Neuronal stem cell (in vitro differentiated cells): Measurements from ENCODE around the gene GPRC5C.

Source experiments
- DNase-seq: peaks from one replicate; pipeline ENCODE4 v3.0.0-alpha.2; 2013; ENCODE audit warnings: low spot score
- H2AFZ ChIP-seq: one replicate; pipeline ENCODE4 v1.6.1; 2013; ENCODE audit warnings: mild to moderate bottlenecking, low read length, inconsistent platforms
- H2AK5ac ChIP-seq: 2 replicates; pipeline ENCODE4 v1.6.1; 2013; ENCODE audit warnings: low read depth, mild to moderate bottlenecking, inconsistent platforms, low read length, moderate library complexity, mixed read lengths
- H2BK120ac ChIP-seq: 2 replicates; pipeline ENCODE4 v1.6.1; 2013; ENCODE audit warnings: low read depth, mild to moderate bottlenecking, inconsistent platforms, low read length, moderate library complexity, mixed read lengths
- H2BK12ac ChIP-seq: one replicate; pipeline ENCODE4 v1.6.1; 2013; ENCODE audit warnings: low read length, inconsistent platforms
- H2BK15ac ChIP-seq: 2 replicates; pipeline ENCODE4 v1.6.1; 2013; ENCODE audit warnings: mild to moderate bottlenecking, low read length, inconsistent platforms, mixed read lengths
- H2BK5ac ChIP-seq: one replicate; pipeline ENCODE4 v1.6.1; 2013; ENCODE audit warnings: inconsistent platforms, mild to moderate bottlenecking, low read length, moderate library complexity
- H3K14ac ChIP-seq: one replicate; pipeline ENCODE4 v1.6.1; 2013; ENCODE audit warnings: low read length, inconsistent platforms
- H3K18ac ChIP-seq: 2 replicates; pipeline ENCODE4 v1.6.1; 2013; ENCODE audit warnings: low read length, inconsistent platforms
- H3K23ac ChIP-seq: 2 replicates; pipeline ENCODE4 v1.6.1; 2013; ENCODE audit warnings: low read depth, mild to moderate bottlenecking, mixed read lengths, low read length, inconsistent platforms; ENCODE audit not compliant: poor library complexity
- H3K27ac ChIP-seq: replicated peaks from 3 replicates; pipeline ENCODE4 v1.5.1; 2013; ENCODE audit warnings: low read length, inconsistent platforms
- H3K27me3 ChIP-seq, 3 experiments: 2 replicates each; pipeline ENCODE4 v1.6.1; 2013; ENCODE audit warnings: low read length in 3 of 3, mild to moderate bottlenecking in 2 of 3, inconsistent platforms in 1 of 3, low read depth in 1 of 3, mixed read lengths in 1 of 3, moderate library complexity in 1 of 3; ENCODE audit not compliant: control insufficient read depth in 3 of 3, insufficient read depth in 3 of 3
- H3K36me3 ChIP-seq, 2 donors: replicated peaks in 1 of 2; 2 replicates each; pipeline ENCODE4 v1.6.1; 2013; ENCODE audit warnings: low read length in 2 of 2; ENCODE audit not compliant: control insufficient read depth in 2 of 2, insufficient read depth in 2 of 2
- H3K4ac ChIP-seq: 2 replicates; pipeline ENCODE4 v1.6.1; 2013; ENCODE audit warnings: inconsistent platforms, mild to moderate bottlenecking, low read length, moderate library complexity
- H3K4me1 ChIP-seq, 2 donors: 1 replicate in 1 of 2; 2 replicates in 1 of 2; pipeline ENCODE4 v1.6.1; 2013; ENCODE audit warnings: low read length in 2 of 2, low read depth in 1 of 2; ENCODE audit not compliant: control insufficient read depth in 2 of 2, insufficient read depth in 1 of 2
- H3K4me2 ChIP-seq: one replicate; pipeline ENCODE4 v1.6.1; 2013; ENCODE audit warnings: mild to moderate bottlenecking, low read length, inconsistent platforms; ENCODE audit not compliant: insufficient read depth, poor library complexity, severe bottlenecking
- H3K4me3 ChIP-seq, 2 donors: 2 replicates each; pipeline ENCODE4 v1.5.1; 2013; ENCODE audit warnings: low read length in 2 of 2, mild to moderate bottlenecking in 2 of 2, inconsistent platforms in 1 of 2, moderate library complexity in 1 of 2
- H3K79me1 ChIP-seq: one replicate; pipeline ENCODE4 v1.6.1; 2013; ENCODE audit warnings: low read depth, mild to moderate bottlenecking, inconsistent platforms, low read length, moderate library complexity
- H3K9ac ChIP-seq: one replicate; pipeline ENCODE4 v1.6.1; 2013; ENCODE audit warnings: mild to moderate bottlenecking, low read depth, low read length, inconsistent platforms; ENCODE audit not compliant: poor library complexity
- H3K9me3 ChIP-seq, 2 donors: replicated peaks in 1 of 2; 2 replicates each; pipeline versions ENCODE3 to v1.6.1; 2013; ENCODE audit warnings: low read length in 2 of 2, mild to moderate bottlenecking in 2 of 2, inconsistent platforms in 1 of 2, low read depth in 1 of 2, mixed read lengths in 1 of 2, moderate library complexity in 1 of 2; ENCODE audit not compliant: control insufficient read depth in 2 of 2, insufficient read depth in 1 of 2
- H4K8ac ChIP-seq: one replicate; pipeline ENCODE4 v1.6.1; 2013; ENCODE audit warnings: low read depth, mild to moderate bottlenecking, inconsistent platforms, low read length, moderate library complexity
- H4K91ac ChIP-seq: one replicate; pipeline ENCODE4 v1.6.1; 2013; ENCODE audit warnings: low read length, low read depth, mild to moderate bottlenecking, inconsistent platforms; ENCODE audit not compliant: poor library complexity
- WGBS, 2 donors: extraction: QIAGEN DNeasy Blood & Tissue Kit; methylation state at CpG; one replicate each; pipeline ENCODE4 v1.1.7; 2013; ENCODE audit warnings: missing lambda C conversion rate in 2 of 2, mixed read lengths in 1 of 2; ENCODE audit not compliant: insufficient read length in 2 of 2, insufficient replicate concordance in 1 of 2; ENCODE audit errors: extremely low coverage in 2 of 2; 5-methylcytosine and 5-hydroxymethylcytosine counted together

GPRC5C gene

DNA sequence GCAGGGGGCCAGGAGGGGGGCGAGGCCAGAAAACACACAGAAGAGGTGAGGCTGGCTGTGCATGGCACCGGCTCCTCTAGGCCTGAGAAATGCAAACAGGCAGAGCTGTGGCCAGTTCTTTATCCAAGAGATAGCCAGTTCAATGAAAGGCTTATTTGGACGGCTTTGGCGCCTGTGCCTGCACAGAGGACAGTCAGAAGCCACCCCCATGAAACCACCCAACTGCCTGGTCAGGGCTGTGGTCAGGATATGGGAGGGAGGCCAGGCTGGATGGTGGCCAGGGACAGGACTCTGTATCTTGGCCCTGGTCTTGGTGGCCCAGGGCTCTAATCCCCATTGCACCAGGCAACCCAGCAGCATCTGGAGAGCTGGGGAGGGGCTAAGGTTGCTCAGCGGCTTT, 24.5 kb upstream of the GPRC5C start:
- Histone ChIP-seq H3K36me3 (no peaks in the 10 kb centered on the region), H3K4me1 (peaks cover 0 to 13% of the 10 kb centered on the region in 2 donors), H3K79me1 (no peaks in the 10 kb centered on the region), H3K9me3 (no peaks in the 10 kb centered on the region), H3K4ac (no peak overlapping the region), H2BK5ac (no peak overlapping the region), H3K4me3 (no peak overlapping the region), H3K4me2 (no peak overlapping the region), H2AFZ (no peak overlapping the region), H2BK12ac (no peak overlapping the region), H2AK5ac (peak overlapping the region; percentile 23), H3K9ac (no peak overlapping the region), H2BK120ac (no peak overlapping the region), H3K23ac (peak overlapping the region; percentile 18), H2BK15ac (peak overlapping the region; percentile 9), H4K8ac (no peak overlapping the region), H4K91ac (no peak overlapping the region), H3K27me3 (peaks cover 0 to 3% (median 0%) of the 10 kb centered on the region in 3 experiments), H3K27ac (no peak overlapping the region), H3K18ac (peak overlapping the region; percentile 32), H3K14ac (no peak overlapping the region)
- DNase-seq: no peak
- no CpG with 5 or more reads among the region's 5 CpGs for WGBS, 2 donors

DNA sequence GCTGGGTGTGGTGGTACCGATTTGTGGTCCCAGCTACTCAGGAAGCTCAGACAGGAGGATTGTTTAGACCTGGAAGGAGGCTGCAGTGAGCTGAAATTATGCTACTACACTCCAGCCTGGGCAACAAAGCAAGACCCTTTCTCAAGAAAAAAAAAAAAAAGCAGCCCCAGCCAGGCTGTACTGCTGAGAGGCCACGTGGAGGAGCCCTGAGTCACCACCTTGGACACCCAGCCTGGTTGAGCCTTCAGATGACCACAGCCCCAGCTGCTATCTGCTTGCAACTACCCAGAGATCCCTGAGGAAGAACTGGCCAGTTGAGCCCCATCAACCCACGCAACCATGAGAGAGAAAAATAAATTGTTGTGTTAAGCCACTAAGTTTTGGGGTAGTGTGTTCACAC, 23.6 kb upstream of the GPRC5C start:
- no peak for DNase-seq

DNA sequence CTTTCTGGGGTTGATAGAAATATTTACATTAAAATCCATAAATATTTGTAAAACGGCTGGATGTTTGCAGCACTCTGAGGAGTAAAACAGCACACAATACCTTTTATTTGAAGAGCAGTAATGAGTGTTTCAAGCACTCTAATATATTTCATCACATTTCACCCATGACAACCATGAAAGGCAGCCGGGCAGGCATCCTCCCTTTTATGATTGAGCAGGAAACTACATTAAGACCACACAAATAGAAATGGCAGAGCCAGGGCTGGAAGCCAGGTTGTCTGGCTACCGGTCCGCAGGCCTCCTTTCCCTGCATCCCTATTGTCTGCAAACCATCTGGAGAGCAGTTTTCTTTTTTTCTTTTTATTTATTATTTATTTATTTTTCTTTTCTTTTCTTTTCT, 23.1 kb upstream of the GPRC5C start:
- no peak overlapping the region for H3K9ac ChIP-seq
- H2AFZ ChIP-seq: no peak overlapping the region
- no peak overlapping the region for H2BK120ac ChIP-seq
- H3K18ac ChIP-seq: no peak overlapping the region
- H2BK15ac ChIP-seq: no peak overlapping the region
- H4K91ac ChIP-seq: no peak overlapping the region
- peaks cover 0 to 9% of the 10 kb centered on the region in 2 donors for H3K4me1 ChIP-seq
- no peak overlapping the region for H3K23ac ChIP-seq
- DNase-seq: no peak
- no peak overlapping the region for H4K8ac ChIP-seq
- no peak overlapping the region for H3K4ac ChIP-seq
- no peak overlapping the region for H3K14ac ChIP-seq
- H3K4me3 ChIP-seq: no peak overlapping the region
- H3K27ac ChIP-seq: no peak overlapping the region
- peaks cover 0 to 4% (median 0%) of the 10 kb centered on the region in 3 experiments for H3K27me3 ChIP-seq
- WGBS, 2 donors: no CpG with 5 or more reads among the region's 4 CpGs
- no peaks in the 10 kb centered on the region for H3K36me3 ChIP-seq
- no peak overlapping the region for H2BK5ac ChIP-seq
- no peaks in the 10 kb centered on the region for H3K9me3 ChIP-seq
- H2BK12ac ChIP-seq: no peak overlapping the region
- no peak overlapping the region for H3K4me2 ChIP-seq
- no peak overlapping the region for H2AK5ac ChIP-seq
- H3K79me1 ChIP-seq: no peaks in the 10 kb centered on the region

More for the DNA sequence above, 23.6 kb upstream of the GPRC5C start:
- Histone ChIP-seq H2BK12ac (no peak overlapping the region), H3K4me2 (no peak overlapping the region), H2AK5ac (no peak overlapping the region), H3K9ac (no peak overlapping the region), H4K8ac (no peak overlapping the region), H3K14ac (no peak overlapping the region), H3K27me3 (peaks cover 0 to 4% (median 0%) of the 10 kb centered on the region in 3 experiments), H3K9me3 (no peaks in the 10 kb centered on the region), H3K79me1 (no peaks in the 10 kb centered on the region), H3K4me3 (no peak overlapping the region), H3K36me3 (no peaks in the 10 kb centered on the region), H3K27ac (no peak overlapping the region), H2BK120ac (no peak overlapping the region), H3K18ac (no peak overlapping the region), H2AFZ (no peak overlapping the region), H2BK15ac (no peak overlapping the region), H3K23ac (no peak overlapping the region), H3K4me1 (peaks cover 0 to 13% of the 10 kb centered on the region in 2 donors), H2BK5ac (no peak overlapping the region), H4K91ac (no peak overlapping the region), H3K4ac (no peak overlapping the region)
- WGBS, 2 donors: no CpG with 5 or more reads among the region's 3 CpGs

DNA sequence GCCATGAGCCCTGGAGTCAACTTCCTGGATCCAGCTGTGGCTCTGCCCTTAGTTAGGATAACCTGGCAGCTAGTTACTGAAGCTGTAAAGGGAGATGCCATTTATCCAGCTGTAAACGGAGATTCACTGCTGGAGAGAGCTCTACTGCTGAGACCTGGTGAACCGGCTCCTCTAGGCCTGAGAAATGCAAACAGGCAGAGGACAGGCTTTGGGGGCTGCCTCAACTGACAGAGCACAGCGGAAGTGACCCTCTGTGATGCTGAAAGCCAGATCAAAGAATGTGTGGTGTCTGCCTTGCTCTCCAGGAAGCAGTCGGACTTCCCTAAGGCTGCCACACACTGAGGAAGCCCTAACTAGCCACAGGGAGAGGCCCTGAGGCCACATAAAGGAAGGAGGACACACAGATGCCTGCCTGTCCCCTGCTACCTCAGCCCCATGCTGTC, 21.9 kb upstream of the GPRC5C start:
- no peak overlapping the region for H2BK15ac ChIP-seq
- WGBS, 2 donors: no CpG with 5 or more reads among the region's 4 CpGs
- no peak overlapping the region for H2BK120ac ChIP-seq
- H3K9ac ChIP-seq: no peak overlapping the region
- DNase-seq: no peak
- H2BK5ac ChIP-seq: no peak overlapping the region
- H3K4me3 ChIP-seq: no peak overlapping the region
- peak overlapping the region; percentile 32 for H3K18ac ChIP-seq
- no peak overlapping the region for H2AFZ ChIP-seq
- no peaks in the 10 kb centered on the region for H3K36me3 ChIP-seq
- H4K8ac ChIP-seq: no peak overlapping the region
- H3K4me2 ChIP-seq: no peak overlapping the region
- H2AK5ac ChIP-seq: no peak overlapping the region
- no peak overlapping the region for H2BK12ac ChIP-seq
- H3K27ac ChIP-seq: no peak overlapping the region
- no peak overlapping the region for H3K23ac ChIP-seq
- H3K9me3 ChIP-seq: no peaks in the 10 kb centered on the region
- H3K4ac ChIP-seq: no peak overlapping the region
- no peaks in the 10 kb centered on the region for H3K79me1 ChIP-seq
- H3K4me1 ChIP-seq: no peaks in the 10 kb centered on the region
- no peak overlapping the region for H4K91ac ChIP-seq
- no peak overlapping the region for H3K14ac ChIP-seq
- H3K27me3 ChIP-seq: peaks cover 0 to 4% (median 0%) of the 10 kb centered on the region in 3 experiments
